WTC11 (cell line): ENCODE measurements around the gene EIF5A2. TPM values are rescaled to one million over a fixed set of nuclear protein-coding genes. Genes with fewer than 3 reads are reported as not detected.

ENCODE experiments used
- ATAC-seq: fragments of 200-7000 bp; cut with Tn5 transposase; 2 replicates; pipeline ENCODE4 v1.10.0; 2021; ENCODE audit warnings: mild to moderate bottlenecking, moderate library complexity
- CTCF ChIA-PET: fragments of 300-600 bp; sonication (Branson Sonifier 250); formaldehyde crosslinking; loops from one replicate; lab custom pipeline; 2021; ENCODE audit warnings: antibody characterized with exemption; lab: Charles Lee
- POLR2A ChIA-PET: fragments of 350-600 bp; sonication (Branson Sonifier 250); formaldehyde crosslinking; loops from one replicate; lab custom pipeline; 2021; ENCODE audit warnings: antibody characterized with exemption; lab: Charles Lee
- DNase-seq: peaks from one replicate; pipeline ENCODE4 v3.0.0; 2021; ENCODE audit warnings: low spot score
- H3K27ac Mint-ChIP-seq: 2 replicates; pipeline ENCODE4 v1.8.0; 2021; ENCODE audit warnings: mixed read lengths
- H3K27me3 Mint-ChIP-seq: 2 replicates; pipeline ENCODE4 v1.8.0; 2021; ENCODE audit warnings: low read depth, mild to moderate bottlenecking, moderate library complexity, mixed read lengths
- H3K36me3 Mint-ChIP-seq: 2 replicates; pipeline ENCODE4 v1.8.0; 2021; ENCODE audit warnings: mixed read lengths
- H3K4me1 Mint-ChIP-seq: 2 replicates; pipeline ENCODE4 v1.8.0; 2022; ENCODE audit warnings: mixed read lengths
- H3K4me3 Mint-ChIP-seq: 2 replicates; pipeline ENCODE4 v1.8.0; 2021; ENCODE audit warnings: mild to moderate bottlenecking, moderate library complexity, mixed read lengths
- H3K9me3 Mint-ChIP-seq: 2 replicates; pipeline ENCODE4 v1.8.0; 2021; ENCODE audit warnings: mixed read lengths
- CREB1 ChIP-seq: sonication (generic); formaldehyde crosslinking; IDR thresholded peaks from 2 replicates; pipeline ENCODE4 v1.8.0; 2023; ENCODE audit warnings: mild to moderate bottlenecking, missing genetic modification reagents
- EMX1 ChIP-seq: fragments of 250-450 bp; sonication (Bioruptor Pico); IDR thresholded peaks from 2 replicates; pipeline ENCODE4 v1.8.0; 2021; ENCODE audit warnings: mild to moderate bottlenecking
- GTF2I ChIP-seq: fragments of 250-450 bp; sonication (Bioruptor Pico); conservative IDR thresholded peaks from 2 replicates; pipeline ENCODE4 v1.4.0; 2021; ENCODE audit warnings: mild to moderate bottlenecking
- PRRX2 ChIP-seq: fragments of 250-450 bp; sonication (Bioruptor Pico); IDR thresholded peaks from 2 replicates; pipeline ENCODE4 v1.8.0; 2021; ENCODE audit warnings: mild to moderate bottlenecking
- ZBTB21 ChIP-seq: sonication (generic); formaldehyde crosslinking; IDR thresholded peaks from 2 replicates; pipeline ENCODE4 v1.8.1; 2023; ENCODE audit warnings: mild to moderate bottlenecking, missing genetic modification reagents, borderline replicate concordance
- ZNF121 ChIP-seq: sonication (generic); formaldehyde crosslinking; IDR thresholded peaks from 2 replicates; pipeline ENCODE4 v1.8.0; 2023; ENCODE audit warnings: missing genetic modification reagents
- ZNF263 ChIP-seq: sonication (generic); formaldehyde crosslinking; IDR thresholded peaks from 2 replicates; pipeline ENCODE4 v1.8.1; 2022; ENCODE audit warnings: low read depth, mild to moderate bottlenecking, moderate library complexity, missing genetic modification reagents
- ZNF416 ChIP-seq: fragments of 250-450 bp; sonication (Bioruptor Pico); IDR thresholded peaks from 2 replicates; pipeline ENCODE4 v1.9.0; 2021; ENCODE audit warnings: mild to moderate bottlenecking, inconsistent platforms
- ZNF532 ChIP-seq: fragments of 250-450 bp; sonication (Bioruptor Pico); IDR thresholded peaks from 2 replicates; pipeline ENCODE4 v1.9.0; 2021; ENCODE audit warnings: mild to moderate bottlenecking, borderline replicate concordance
- ZNF671 ChIP-seq: fragments of 250-450 bp; sonication (Bioruptor Pico); IDR thresholded peaks from 2 replicates; pipeline ENCODE4 v1.8.0; 2021; ENCODE audit warnings: mild to moderate bottlenecking
- total RNA-seq: library from RNA; stranded (reverse); gene quantifications from 3 replicates; pipeline ENCODE4 v1.2.3, GENCODE V29; 2021
- TF ChIP-seq, protein P1 (sequence below): sonication (generic); formaldehyde crosslinking; IDR thresholded peaks from 2 replicates; pipeline ENCODE4 v1.8.1; 2022; ENCODE audit warnings: low read depth, missing genetic modification reagents, borderline replicate concordance
- TF ChIP-seq, protein P2 (sequence below): sonication (generic); formaldehyde crosslinking; IDR thresholded peaks from 2 replicates; pipeline ENCODE4 v1.8.1; 2022; ENCODE audit warnings: mild to moderate bottlenecking, missing genetic modification reagents, moderate library complexity, borderline replicate concordance
- TF ChIP-seq, protein P3 (sequence below): sonication (generic); formaldehyde crosslinking; IDR thresholded peaks from 2 replicates; pipeline ENCODE4 v1.8.1; 2023; ENCODE audit warnings: mild to moderate bottlenecking, missing genetic modification reagents, moderate library complexity
- TF ChIP-seq, protein P4 (sequence below): fragments of 250-450 bp; sonication (Bioruptor Pico); IDR thresholded peaks from 2 replicates; pipeline ENCODE4 v1.9.0; 2021; ENCODE audit warnings: mild to moderate bottlenecking
- TF ChIP-seq, protein P5 (sequence below): sonication (generic); formaldehyde crosslinking; IDR thresholded peaks from 2 replicates; pipeline ENCODE4 v1.8.0; 2023; ENCODE audit warnings: mild to moderate bottlenecking, missing genetic modification reagents

EIF5A2 gene
- total RNA-seq, 1 experiment from 2014 or later: 7.6 TPM

DNA sequence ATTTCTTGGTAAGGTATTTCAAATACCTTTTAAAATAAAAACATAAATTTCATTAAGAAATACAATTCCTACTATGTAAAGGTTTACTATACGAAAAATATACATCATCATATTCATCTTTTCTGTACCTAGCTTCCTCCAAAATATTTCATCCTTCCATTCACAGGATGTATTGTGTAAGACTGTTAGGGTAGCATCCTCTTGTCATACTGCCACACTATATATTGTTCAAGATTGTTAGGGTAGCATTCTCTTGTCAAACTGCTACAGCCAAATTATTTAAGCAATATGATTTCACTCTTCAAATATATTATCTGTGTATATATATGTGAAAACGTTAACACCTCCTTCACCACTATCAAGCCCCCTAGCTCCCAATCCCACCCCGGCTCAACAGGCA is 41.9 kb downstream of the EIF5A2 start:
- Mint-ChIP-seq H3K27ac (no peak overlapping the region), H3K36me3 (peaks cover 41% of the 10 kb centered on the region), H3K4me3 (no peak overlapping the region), H3K27me3 (no peaks in the 10 kb centered on the region), H3K4me1 (peaks cover 25% of the 10 kb centered on the region), H3K9me3 (peaks cover 3% of the 10 kb centered on the region; the same call in 1 of the 2 replicates)
- DNase-seq: no peak
- no peak for ATAC-seq
- CTCF ChIA-PET: no interaction called here
- POLR2A ChIA-PET: no interaction called here
- TF ChIP-seq, protein P1, sequence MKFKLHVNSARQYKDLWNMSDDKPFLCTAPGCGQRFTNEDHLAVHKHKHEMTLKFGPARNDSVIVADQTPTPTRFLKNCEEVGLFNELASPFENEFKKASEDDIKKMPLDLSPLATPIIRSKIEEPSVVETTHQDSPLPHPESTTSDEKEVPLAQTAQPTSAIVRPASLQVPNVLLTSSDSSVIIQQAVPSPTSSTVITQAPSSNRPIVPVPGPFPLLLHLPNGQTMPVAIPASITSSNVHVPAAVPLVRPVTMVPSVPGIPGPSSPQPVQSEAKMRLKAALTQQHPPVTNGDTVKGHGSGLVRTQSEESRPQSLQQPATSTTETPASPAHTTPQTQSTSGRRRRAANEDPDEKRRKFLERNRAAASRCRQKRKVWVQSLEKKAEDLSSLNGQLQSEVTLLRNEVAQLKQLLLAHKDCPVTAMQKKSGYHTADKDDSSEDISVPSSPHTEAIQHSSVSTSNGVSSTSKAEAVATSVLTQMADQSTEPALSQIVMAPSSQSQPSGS (CRISPR knock-in tag): no peak
- TF ChIP-seq ZNF532 (CRISPR knock-in tag) (no peak), GTF2I (CRISPR knock-in tag) (no peak), EMX1 (no peak), ZBTB21 (CRISPR knock-in tag) (no peak), PRRX2 (CRISPR knock-in tag) (no peak), ZNF121 (CRISPR knock-in tag) (no peak)
- TF ChIP-seq, protein P2, sequence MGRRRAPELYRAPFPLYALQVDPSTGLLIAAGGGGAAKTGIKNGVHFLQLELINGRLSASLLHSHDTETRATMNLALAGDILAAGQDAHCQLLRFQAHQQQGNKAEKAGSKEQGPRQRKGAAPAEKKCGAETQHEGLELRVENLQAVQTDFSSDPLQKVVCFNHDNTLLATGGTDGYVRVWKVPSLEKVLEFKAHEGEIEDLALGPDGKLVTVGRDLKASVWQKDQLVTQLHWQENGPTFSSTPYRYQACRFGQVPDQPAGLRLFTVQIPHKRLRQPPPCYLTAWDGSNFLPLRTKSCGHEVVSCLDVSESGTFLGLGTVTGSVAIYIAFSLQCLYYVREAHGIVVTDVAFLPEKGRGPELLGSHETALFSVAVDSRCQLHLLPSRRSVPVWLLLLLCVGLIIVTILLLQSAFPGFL (CRISPR knock-in tag): no peak

GRCh38 chr3:170865209-170866094 is 43.0 kb downstream of the EIF5A2 start:
- H3K27me3 Mint-ChIP-seq: no peaks in the 10 kb centered on the region
- ATAC-seq: peak; percentile 1
- peaks cover 41% of the 10 kb centered on the region for H3K36me3 Mint-ChIP-seq
- no peak for DNase-seq
- CTCF ChIA-PET: interaction anchor here (0.6 to 1.0 kb wide), 2 partner anchors 17 to 451 kb away, joined by 3 to 4 read pairs; no protein-coding TSS in a partner anchor
- no peak overlapping the region for H3K4me3 Mint-ChIP-seq
- H3K9me3 Mint-ChIP-seq: peaks cover 3% of the 10 kb centered on the region; the same call in 1 of the 2 replicates
- POLR2A ChIA-PET: interaction anchor here (0.6 to 1.0 kb wide), 3 partner anchors 30 to 175 kb away, joined by 3 to 4 read pairs (median 3); partner anchors contain the start of gene EIF5A2
- H3K27ac Mint-ChIP-seq: no peak overlapping the region; the same call in 1 of the 2 replicates
- peaks cover 15% of the 10 kb centered on the region for H3K4me1 Mint-ChIP-seq
- TF ChIP-seq, protein P3, sequence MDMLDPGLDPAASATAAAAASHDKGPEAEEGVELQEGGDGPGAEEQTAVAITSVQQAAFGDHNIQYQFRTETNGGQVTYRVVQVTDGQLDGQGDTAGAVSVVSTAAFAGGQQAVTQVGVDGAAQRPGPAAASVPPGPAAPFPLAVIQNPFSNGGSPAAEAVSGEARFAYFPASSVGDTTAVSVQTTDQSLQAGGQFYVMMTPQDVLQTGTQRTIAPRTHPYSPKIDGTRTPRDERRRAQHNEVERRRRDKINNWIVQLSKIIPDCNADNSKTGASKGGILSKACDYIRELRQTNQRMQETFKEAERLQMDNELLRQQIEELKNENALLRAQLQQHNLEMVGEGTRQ: no peak
- TF ChIP-seq ZNF532 (CRISPR knock-in tag) (peak; percentile 72; the same call in 1 of the 2 replicates), ZNF671 (CRISPR knock-in tag) (peak; percentile 77), CREB1 (CRISPR knock-in tag) (peak; percentile 48; the same call in 1 of the 2 replicates), ZNF416 (peak; percentile 76), ZNF263 (CRISPR knock-in tag) (no peak)
- TF ChIP-seq, protein P4, sequence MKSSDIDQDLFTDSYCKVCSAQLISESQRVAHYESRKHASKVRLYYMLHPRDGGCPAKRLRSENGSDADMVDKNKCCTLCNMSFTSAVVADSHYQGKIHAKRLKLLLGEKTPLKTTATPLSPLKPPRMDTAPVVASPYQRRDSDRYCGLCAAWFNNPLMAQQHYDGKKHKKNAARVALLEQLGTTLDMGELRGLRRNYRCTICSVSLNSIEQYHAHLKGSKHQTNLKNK (CRISPR knock-in tag): no peak
- TF ChIP-seq, protein P5, sequence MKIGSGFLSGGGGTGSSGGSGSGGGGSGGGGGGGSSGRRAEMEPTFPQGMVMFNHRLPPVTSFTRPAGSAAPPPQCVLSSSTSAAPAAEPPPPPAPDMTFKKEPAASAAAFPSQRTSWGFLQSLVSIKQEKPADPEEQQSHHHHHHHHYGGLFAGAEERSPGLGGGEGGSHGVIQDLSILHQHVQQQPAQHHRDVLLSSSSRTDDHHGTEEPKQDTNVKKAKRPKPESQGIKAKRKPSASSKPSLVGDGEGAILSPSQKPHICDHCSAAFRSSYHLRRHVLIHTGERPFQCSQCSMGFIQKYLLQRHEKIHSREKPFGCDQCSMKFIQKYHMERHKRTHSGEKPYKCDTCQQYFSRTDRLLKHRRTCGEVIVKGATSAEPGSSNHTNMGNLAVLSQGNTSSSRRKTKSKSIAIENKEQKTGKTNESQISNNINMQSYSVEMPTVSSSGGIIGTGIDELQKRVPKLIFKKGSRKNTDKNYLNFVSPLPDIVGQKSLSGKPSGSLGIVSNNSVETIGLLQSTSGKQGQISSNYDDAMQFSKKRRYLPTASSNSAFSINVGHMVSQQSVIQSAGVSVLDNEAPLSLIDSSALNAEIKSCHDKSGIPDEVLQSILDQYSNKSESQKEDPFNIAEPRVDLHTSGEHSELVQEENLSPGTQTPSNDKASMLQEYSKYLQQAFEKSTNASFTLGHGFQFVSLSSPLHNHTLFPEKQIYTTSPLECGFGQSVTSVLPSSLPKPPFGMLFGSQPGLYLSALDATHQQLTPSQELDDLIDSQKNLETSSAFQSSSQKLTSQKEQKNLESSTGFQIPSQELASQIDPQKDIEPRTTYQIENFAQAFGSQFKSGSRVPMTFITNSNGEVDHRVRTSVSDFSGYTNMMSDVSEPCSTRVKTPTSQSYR (CRISPR knock-in tag): 0 out of 2 replicates have a peak, but pooled peaks have one; percentile 31
